HG03565 (cell line): Measurements from ENCODE around the gene TBC1D26.
"Not testable (repeated sequence)": the region's sequence is repeated elsewhere in the genome, so short reads cannot be mapped to it uniquely, and the experiment has no call there.

Experiments used
- ATAC-seq: cut with Tn5 transposase; IDR thresholded peaks from one replicate; pipeline ENCODE4 v1.9.1; 2021; ENCODE audit warnings: mild to moderate bottlenecking, moderate library complexity; ENCODE audit not compliant: unreplicated experiment

The TBC1D26 gene

DNA sequence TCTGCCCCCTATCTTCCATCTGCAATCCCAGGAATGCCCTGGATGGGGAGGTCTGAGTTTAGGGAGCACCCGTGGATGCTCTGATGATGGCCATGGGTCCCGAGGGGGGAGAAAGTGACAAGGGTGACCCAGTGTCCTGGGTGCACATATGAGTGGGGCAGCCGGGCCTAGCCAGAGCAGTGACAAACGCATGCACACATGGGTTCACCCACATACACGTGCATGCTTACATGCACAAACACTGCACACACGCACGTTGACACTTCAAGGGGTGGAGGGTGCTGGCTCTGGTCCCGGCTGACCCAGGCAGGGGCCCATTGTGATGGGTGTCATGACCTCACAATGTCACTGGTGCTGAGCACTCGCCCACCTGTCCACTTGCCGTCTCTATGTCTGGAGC, at the start of gene TBC1D26:
Gene TBC1D26 (plus strand): TSS at position 384 of the 400 bp plus-strand sequence. CDS start 3,066 bp downstream, outside the sequence.
- not testable (repeated sequence) for ATAC-seq

DNA sequence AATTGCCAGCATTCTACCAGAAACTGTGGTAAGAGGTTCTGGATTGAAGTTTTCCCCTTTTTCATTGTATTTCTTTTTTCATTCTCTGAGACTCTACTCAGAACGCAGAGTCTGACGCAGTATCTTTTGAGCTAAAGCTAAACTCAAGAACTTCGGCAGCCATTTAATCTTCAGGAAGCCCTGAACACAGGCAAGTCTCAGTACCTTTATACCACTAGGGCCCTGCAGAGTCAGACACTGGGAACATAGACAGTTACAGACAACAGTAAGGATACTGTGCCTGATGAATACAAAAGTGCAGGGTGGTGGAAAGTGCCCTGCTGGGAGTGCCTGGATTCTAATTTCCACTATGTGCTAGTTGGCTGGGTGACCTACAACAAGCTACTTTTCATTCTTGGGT, 48.9 kb upstream of the TBC1D26 start:
- ATAC-seq, result not testable (repeated sequence)

DNA sequence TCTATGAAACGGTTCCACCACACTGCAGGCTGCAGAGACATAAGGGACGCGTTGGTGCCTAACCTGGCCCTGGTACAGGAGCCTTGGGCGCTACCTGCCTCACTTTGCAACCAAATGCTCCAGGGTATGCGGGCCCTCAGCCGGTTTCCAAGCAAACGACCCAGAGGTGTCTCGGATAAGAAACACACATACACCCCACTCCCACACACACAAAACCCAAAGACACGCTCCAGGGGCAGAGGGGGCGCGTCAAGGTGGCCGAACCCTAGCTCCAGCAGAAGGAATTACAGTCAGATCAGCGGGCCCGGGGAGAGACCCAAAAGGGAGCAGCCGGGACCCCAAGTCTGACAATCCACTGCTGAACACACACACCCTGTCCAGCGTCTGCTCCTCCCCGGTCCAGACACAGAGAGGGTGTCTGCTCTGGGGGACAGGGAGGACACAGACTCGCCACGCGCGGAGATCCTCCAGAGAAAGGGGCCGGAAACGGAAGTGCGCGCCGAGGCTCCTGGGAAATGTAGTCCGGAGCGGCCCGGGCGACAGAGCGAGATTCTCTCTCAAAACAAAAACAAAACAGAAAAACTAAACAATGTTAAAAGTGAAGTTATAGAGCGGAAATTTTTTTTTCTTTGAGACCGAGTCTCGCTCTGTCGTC, 48.1 kb upstream of the TBC1D26 start, which contains the start of gene TRIM16:
Gene TRIM16 (minus strand): TSS at position 488 of the 655 bp plus-strand sequence. CDS start 32,702 bp downstream, outside the sequence.
- ATAC-seq, result peak; percentile 76

DNA sequence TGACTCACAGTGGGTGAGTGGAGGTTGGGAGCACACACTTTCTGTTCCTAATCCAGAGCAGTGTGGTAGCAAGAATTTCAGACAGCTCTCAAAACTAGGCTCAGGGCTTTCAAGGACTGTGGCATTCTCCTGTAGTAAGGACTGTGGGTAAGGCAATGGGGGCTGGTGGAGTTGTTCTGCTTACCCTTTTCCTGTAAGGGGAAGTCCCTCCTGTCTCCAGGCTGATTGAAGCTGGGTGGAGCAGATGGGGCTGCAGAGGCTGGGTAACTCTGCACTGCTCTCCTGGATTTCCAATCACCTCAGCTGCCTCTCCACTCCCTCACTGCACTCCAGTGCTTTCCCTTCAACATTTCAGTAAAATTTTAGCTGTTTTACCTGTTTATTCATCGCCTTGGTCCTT, 44.6 kb upstream of the TBC1D26 start:
- ATAC-seq, result not testable (repeated sequence)

DNA sequence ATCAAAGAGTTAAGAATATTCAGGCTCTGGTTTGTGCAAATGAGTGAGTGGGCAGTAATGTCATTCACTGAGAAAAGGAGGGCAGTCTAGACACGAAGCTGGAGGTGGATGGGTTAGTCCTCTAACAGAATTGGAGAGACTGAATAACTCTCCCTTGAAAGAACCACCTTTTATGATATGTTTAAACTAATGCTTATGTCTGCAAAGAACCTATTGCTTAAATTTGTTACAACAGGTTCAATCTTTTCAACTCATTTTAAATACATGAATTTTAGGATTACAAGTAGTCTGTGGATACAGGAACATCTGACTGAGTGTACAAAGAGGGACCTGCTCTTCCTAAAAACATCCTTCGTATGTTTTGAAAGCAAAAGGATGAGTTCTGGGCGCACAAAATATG, 33.1 kb upstream of the TBC1D26 start:
- ATAC-seq, result not testable (repeated sequence)

DNA sequence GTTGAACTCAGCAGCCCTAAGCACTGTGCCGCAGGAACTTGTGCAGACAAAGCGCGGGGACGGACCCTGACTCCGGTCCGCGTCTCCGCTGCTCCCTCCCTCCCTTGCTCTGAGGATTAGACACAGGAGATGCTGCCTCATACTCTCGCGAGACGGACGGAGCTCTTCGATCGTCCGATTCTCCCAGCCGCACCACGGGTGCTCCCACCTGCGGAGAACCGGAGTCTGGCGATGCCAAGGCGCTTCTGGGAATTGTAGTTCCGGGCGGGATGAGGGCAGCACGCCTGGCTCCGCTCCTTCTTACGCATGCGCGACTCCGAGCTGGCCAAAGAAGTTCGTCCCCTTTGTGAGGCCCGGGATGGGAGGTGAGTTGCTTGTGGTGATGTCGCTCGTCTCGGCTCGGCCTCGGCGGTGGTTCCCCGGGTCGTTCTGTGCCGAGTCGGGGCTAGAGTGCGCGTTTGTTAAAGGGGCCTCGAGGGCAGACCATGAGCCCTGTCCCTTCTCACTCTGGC, 32.6 kb upstream of the TBC1D26 start, which contains the start of gene ZNF286A:
Gene ZNF286A (plus strand): TSS at position 340 of the 512 bp plus-strand sequence. CDS start 578 bp downstream, outside the sequence.
- ATAC-seq, result peak; percentile 97

DNA sequence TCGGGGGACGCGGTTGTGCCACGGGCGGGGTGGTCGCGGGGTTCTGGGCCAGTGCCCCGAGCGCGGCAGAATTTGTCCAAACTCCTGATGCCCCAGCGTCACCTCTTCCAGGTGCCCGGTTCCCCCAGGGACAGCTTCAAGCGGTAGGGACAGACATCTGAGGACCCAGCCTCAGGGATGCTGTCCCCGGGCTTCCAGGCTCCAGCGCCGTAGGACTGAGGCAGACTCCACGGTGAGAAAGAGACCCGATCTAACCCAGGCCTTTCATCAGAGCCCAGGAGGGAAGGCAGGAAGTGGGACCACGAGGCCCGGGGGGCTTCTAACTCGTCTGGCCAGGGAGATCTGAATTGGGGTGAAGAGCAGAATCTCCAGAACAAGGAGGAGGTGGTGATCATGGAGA, 32.1 kb upstream of the TBC1D26 start:
- ATAC-seq, result not testable (repeated sequence)

DNA sequence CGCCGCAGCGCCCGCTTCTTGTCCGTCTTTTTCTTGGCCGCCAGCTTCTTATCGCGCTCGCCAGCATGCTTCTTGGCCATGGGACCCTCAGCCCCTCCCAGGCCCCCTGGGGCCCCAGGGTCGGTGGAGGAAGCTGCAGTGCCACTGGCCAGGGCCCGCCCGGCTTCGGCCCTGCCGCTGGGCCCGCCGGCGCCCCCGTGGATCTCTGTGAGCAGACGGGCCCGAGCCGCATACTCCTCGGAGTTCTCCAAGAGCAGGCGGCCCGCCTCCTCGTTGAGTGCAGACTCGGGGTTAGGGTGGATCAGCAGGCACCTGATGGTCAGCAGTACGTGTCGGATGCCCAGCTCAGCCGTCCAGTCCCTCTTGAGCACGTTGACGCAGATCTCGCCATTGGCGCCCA, 27.8 kb upstream of the TBC1D26 start:
- ATAC-seq, result not testable (repeated sequence)

DNA sequence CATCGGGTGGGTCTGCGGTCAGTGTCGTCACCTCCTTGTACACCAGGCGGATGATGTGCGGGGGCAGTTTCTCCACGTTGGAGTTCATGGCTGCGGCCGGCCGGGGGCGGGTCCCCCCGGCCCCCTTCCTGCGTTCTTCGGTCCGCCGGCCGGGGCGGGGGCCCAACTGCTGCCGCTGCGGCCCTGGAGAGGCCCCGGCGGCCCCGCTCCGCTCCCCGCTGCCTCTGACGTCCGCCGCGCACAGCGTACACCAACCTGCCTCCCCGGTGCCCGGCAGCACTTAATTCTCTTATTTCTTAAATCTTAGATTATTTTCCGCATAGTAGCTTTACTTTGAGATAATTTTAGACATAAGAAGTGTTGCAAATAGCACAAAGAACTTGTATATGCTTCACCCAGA, 27.3 kb upstream of the TBC1D26 start:
- not testable (repeated sequence) for ATAC-seq

DNA sequence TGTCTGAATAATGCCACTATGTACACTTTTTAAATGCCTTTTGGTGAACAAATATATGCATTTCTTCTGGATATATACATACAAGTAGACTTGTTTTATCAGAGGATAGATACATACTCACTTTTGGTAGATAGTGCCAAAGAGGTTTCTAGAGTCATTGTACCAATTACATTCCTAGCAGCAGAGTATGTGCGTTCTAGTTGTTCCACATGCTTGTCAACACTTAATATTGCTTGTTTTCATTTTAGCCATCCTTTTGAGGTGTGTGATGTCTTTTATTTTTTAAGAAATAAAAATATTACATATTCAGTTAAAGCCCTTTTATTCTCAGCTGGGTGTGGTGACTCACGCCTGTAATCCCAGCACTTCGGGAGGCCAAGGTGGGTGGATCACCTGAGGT, 23.2 kb upstream of the TBC1D26 start:
- ATAC-seq, result not testable (repeated sequence)

DNA sequence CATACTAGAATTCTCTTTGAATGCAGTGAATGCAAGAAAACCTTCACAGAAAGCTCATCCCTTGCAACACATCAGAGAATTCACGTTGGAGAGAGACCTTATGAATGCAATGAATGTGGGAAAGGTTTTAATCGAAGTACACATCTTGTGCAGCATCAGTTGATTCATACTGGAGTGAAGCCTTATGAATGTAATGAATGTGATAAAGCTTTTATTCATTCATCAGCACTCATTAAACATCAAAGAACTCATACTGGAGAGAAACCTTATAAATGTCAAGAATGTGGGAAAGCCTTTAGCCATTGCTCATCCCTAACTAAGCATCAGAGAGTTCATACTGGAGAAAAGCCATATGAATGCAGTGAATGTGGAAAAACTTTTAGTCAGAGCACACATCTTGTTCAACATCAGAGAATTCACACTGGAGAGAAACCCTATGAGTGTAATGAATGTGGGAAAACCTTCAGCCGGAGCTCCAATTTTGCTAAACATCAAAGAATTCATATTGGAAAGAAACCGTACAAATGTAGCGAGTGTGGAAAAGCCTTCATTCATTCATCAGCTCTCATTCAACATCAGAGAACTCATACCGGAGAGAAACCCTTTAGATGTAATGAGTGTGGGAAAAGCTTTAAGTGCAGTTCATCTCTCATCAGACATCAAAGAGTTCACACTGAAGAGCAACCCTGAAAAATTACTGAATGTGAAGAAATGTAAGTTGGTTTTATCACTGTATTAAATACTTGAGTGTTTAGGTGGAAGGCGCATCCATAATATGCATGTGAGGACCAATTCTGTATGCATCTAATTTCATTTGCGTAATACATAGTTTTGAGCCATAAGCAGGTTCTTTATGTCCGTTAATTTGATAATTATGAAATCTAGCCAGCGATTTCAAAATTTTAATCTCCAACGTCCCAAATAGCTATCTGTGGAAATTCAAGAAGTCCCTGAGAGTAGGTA, 15.2 kb upstream of the TBC1D26 start:
- not testable (repeated sequence) for ATAC-seq

DNA sequence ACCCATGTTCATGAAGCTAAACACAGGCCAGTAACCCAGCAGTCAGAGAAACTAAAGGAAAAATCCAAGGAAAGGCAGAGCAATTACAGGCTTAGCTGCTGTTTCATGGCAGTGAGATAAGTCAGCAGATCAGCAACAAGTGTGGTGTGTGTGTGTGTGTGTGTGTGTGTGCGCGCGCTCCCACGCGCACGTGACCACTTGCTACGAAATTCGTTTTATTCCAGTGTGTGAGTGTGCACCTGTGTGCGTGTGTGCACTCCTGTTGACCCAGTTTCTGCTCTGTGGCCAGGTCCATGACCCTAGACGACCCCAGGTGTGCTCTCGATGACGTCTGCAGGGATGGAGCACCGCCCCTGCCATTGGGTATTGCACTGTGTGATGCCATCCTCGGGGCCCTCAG, 1.5 kb upstream of the TBC1D26 start:
- ATAC-seq, result not testable (repeated sequence)

DNA sequence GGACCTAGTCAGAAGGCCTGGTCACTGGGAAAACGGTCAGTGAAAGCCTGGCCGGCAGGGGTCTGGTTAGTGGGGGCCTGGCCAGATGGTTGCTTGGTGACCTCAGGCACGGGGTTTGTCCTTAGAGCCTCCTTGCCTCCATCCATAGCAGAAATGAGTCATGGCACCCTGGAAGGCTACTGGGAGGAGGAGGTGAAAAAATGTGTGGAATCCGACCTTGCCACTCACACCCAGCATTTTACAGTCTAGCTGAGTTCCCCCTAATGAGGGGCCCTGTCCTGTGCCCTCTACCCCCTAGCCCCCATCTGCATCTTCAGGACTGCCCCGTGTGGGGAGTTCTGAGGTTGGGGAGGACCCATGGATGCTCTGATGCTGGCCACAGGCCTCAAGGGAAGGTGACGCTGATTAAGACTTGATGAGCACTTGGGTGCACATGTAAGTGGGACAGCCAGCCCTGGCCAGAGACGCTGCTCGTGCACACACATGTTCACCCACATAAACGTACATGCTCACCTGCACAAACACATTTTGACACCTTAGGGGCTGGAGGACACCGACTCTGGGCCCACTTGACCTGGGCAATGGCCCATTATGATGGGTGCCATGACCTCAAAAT, 1.2 kb downstream of the TBC1D26 start:
- ATAC-seq, result not testable (repeated sequence)

DNA sequence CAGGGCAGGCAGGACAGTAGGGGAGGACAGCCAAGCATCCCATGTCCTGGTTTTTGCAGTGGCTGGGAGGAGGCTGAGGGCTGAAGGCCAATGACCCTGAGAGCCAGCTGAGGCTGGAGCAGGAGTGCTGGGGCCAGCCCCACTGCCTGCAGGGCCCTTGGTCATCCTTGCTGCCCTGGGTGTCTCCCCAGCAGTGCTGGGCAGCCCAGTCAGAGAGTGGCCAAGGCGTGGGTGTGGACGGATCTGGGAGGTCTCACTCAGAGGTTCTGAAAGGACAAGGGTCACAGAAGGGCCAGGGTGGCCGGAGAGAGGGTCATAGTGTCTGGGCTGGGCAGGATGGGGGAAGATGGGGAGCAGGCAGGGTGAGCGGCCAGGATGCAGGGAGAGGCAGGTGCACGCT, 4.5 kb downstream of the TBC1D26 start:
- ATAC-seq, result not testable (repeated sequence)

DNA sequence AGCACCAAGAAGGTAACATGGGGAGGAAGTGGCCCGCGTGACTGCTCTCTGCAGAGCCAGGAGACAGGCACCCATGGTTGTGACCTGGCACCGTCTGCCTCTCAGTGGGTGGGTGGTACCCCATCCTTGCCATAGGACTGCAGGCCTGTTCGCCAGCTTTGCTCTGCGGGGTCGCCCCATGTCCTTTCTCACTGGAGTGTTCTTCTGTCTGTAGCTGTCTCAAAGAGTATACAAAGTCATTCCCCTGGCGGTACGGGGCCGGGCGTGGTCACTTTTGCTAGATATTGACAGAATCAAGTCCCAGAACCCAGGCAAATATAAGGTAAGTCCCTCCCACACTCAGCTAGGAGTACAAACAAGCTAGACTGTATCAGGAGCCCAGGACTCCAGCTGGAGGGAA, 6.0 kb downstream of the TBC1D26 start:
- ATAC-seq, result no peak

DNA sequence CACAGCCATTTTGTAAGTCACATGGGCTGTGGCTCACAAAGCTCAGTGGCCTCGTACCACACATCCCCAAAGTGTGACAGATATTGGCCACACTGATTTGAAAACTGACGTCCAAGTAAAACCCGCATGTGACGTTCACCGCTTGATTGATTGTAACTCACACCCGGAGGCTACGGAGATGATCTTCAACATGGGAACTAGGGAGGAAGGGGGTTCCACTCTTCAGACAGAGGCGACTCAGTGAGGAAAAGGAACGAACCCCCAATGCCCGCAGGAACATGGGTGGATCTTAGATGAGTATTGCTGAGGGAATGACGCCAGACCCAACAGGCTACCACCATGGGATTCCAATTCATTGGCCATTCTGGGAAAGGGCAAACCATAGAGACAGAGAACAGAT, 7.2 kb downstream of the TBC1D26 start:
- ATAC-seq, result not testable (repeated sequence)

DNA sequence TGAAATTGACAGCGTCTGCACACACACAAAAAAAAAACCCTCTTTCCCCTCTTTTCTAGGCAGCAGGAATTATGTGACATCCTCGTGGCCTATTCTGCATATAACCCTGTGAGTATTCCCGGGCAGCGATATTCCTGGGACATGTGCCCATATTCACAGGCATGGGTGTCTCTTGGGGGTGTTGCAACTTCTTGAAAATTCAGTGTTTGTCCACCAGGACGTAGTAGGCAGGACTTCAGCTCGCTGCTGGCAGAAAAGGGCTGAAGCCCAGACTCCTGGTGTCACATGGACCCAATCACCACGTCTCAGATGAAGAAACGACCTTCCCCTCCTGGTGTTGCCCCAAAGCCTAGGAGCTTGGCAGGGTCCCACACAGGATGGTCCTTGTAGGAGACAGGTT, 8.0 kb downstream of the TBC1D26 start:
- not testable (repeated sequence) for ATAC-seq

DNA sequence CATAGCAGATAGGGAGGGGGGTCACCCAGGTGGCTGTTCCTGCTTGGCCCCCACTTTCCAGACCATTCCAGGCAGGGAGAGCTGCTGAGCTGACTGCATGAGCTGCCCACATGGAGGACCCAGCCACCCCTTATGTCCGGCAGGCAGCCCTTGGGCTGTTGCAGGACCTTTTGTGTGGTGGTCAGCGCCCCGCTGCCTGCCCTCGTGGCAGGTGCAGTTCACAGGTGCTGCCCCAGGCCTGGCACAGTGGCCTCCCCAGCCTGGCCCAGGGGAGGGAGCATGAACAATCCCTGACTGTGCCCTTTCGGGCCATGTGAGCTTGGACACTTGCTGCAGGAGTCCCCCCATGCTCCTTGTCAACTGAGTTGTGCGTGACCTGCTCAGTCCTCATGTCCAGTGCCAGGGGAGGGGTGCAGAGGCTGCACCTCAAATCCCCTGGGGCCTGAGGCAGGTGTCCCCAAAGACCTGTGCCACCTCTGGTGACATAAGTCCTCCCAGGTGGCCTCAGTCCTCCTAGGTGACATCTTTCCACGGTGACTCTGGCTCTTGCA, 8.6 kb downstream of the TBC1D26 start:
- no peak for ATAC-seq

DNA sequence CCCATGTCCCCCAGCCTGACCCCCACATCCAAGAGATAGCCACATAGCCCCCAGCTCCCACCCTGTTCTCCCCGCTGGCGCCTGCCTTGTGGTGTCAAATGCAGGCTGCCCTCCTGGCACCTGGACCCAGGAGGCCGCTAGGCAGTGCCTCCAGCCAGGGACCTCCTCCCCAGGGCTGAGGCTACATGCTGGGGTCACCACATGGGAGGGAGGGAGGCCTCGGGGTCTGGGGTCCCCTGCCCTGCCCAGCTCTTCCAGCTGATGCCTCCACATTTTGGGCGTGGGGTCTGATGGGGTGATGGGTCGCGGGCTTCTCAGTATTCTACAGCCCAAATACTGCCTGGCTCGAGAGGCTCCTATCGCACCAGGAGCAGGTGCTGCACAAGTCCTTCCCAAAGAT, 9.5 kb downstream of the TBC1D26 start:
- ATAC-seq, result no peak

DNA sequence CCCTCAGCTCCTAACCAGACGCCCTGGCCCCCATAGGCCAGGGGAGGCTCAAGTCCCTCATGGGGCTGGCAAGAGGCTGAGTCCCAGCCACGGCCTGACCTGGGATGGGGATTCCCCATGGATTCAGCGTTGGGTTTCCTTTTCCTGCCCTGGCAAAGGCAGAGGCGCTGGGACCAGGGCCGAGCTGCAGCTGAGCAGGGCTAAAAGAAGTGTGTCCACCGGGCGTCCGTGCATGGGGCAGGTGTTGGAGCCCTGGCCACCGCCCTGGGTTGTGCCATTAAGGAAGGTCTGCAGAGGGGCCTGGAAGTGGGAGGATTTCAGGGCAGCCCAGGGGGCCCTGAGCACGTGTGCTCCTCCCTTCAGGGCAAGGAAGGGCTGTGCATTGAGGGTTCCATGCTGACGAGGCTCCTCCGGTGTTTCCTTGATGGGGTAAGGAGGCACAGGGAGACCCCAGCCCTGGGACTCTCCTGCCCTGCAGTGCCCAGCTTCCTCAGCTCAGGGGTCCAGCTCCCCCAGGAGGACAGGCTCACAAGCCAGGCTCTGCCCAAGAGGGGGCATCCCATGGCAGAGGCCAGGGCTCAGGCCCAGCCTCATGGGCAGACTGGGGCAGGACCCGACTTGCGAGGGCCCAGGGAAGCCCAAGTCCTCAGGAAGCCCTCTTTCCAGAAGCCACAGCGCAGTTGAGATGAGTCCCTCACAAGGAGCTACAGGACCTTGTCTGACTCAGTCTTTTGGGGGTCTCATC, 10.1 kb downstream of the TBC1D26 start:
- ATAC-seq, result no peak
